Measurements from ENCODE around the gene ADAT1.

- TF ChIP-seq ZNF8 (CRISPR knock-in tag; IDR thresholded peaks at IDR 0.05), result no peak
- TF ChIP-seq, protein P1, sequence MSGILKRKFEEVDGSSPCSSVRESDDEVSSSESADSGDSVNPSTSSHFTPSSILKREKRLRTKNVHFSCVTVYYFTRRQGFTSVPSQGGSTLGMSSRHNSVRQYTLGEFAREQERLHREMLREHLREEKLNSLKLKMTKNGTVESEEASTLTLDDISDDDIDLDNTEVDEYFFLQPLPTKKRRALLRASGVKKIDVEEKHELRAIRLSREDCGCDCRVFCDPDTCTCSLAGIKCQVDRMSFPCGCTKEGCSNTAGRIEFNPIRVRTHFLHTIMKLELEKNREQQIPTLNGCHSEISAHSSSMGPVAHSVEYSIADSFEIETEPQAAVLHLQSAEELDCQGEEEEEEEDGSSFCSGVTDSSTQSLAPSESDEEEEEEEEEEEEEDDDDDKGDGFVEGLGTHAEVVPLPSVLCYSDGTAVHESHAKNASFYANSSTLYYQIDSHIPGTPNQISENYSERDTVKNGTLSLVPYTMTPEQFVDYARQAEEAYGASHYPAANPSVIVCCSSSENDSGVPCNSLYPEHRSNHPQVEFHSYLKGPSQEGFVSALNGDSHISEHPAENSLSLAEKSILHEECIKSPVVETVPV (CRISPR knock-in tag; IDR thresholded peaks at IDR 0.05), result no peak
- no peak for TF ChIP-seq TCF4 (CRISPR knock-in tag; IDR thresholded peaks at IDR 0.05; ENCODE audit: borderline replicate concordance)
- TF ChIP-seq CSDC2 (CRISPR knock-in tag; IDR thresholded peaks at IDR 0.05), result no peak
- TF ChIP-seq ARNTL (CRISPR knock-in tag; IDR thresholded peaks at IDR 0.05; ENCODE audit: borderline replicate concordance, low read depth), result no peak
These were observed 67.8 kb downstream of the ADAT1 start for GRCh38 chr16:75555213-75555706.

Measured in SK-N-SH treated with all-trans-retinoic acid at 6 μM for 48 hours (cell line).